ENCODE measurements around the gene CACNA1C.

CACNA1C gene

DNA sequence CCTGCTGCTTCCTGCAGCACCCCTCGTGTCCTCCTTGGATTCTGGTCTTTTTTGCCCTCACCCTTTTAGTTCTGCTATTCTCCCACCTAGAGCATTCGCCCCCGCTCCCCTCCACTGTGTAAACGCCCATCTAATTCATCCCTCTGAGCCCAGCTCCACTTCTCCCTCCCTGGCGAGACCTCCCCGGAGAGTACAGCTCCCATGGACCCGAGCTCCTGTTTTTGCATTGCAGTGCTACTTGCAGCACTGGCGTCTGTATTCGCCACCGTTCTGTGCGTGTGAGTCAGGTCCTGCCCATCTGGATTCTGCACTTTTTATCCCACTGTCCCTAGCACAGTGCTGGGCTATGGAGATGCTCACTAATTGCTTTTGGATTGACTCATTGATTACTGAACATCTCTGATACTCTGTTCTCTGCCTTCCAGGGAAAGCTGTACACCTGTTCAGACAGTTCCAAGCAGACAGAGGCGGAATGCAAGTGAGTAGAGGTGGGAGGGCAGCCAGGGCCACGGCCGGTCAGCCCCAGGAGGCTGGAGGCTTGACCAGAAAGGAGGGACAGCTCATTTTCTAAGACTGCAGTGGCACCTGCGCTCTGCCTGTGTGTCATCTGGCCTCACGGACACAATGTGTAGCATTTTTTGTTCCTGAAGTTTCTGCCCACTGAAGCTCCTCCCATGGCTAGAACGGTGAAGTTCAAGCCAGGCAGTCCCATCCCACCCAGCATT, 553.6 kb downstream of the CACNA1C start:
- Histone ChIP-seq H3K27me3 (ENCODE audit: insufficient read depth, poor library complexity, severe bottlenecking) (peaks cover 30% of the 10 kb centered on the region), H3K4me3 (ENCODE audit: severe bottlenecking) (no peak overlapping the region), H3K4me1 (ENCODE audit: insufficient read depth, poor library complexity, severe bottlenecking) (no peaks in the 10 kb centered on the region), H3K27ac (ENCODE audit: poor library complexity, severe bottlenecking) (no peak overlapping the region), H3K36me3 (ENCODE audit: low read depth) (no peaks in the 10 kb centered on the region), H3K9me3 (ENCODE audit: severe bottlenecking) (no peaks in the 10 kb centered on the region)
- no peak for ATAC-seq (ENCODE audit: low read depth)
- DNase-seq (ENCODE audit: low spot score) = no peak
- TF ChIP-seq, protein P1, sequence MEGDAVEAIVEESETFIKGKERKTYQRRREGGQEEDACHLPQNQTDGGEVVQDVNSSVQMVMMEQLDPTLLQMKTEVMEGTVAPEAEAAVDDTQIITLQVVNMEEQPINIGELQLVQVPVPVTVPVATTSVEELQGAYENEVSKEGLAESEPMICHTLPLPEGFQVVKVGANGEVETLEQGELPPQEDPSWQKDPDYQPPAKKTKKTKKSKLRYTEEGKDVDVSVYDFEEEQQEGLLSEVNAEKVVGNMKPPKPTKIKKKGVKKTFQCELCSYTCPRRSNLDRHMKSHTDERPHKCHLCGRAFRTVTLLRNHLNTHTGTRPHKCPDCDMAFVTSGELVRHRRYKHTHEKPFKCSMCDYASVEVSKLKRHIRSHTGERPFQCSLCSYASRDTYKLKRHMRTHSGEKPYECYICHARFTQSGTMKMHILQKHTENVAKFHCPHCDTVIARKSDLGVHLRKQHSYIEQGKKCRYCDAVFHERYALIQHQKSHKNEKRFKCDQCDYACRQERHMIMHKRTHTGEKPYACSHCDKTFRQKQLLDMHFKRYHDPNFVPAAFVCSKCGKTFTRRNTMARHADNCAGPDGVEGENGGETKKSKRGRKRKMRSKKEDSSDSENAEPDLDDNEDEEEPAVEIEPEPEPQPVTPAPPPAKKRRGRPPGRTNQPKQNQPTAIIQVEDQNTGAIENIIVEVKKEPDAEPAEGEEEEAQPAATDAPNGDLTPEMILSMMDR (IDR thresholded peaks at IDR 0.05; ENCODE audit: poor library complexity, severe bottlenecking) = no peak

DNA sequence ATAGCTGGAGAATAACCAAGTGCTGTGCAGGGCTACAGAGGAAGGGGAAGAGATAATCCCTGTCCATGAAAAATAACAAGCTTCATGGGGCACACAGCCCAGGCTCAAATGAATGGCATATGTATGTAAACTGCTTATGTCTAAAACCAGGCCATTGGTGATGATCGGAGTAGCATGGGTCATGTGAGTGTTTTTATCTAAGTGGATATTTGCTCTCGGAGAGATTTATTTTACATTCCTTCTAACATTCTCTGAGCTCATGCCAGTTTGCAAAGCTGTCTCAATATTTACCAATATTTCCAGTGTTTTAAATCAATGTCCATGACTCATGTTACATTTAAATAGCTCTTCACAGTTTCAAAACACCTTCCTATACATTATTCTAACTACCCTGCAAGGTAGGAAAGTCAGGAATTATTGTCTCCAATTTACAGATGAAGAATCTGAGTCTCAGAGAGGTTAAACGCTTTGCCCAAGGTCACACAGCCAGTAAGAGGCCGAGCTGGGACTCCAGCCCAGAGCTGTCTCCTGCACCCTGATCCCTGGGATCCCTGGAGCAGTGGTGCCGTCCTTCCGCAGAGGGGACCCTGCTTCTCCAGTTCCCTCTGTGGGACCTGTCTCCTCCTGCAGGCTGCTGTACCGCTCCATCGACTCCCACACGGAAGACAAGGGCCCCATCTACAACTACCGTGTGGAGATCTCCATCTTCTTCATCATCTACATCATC, 555.3 kb downstream of the CACNA1C start:
- Histone ChIP-seq H3K4me1 (ENCODE audit: insufficient read depth, poor library complexity, severe bottlenecking) (no peaks in the 10 kb centered on the region), H3K36me3 (ENCODE audit: low read depth) (no peaks in the 10 kb centered on the region), H3K27me3 (ENCODE audit: insufficient read depth, poor library complexity, severe bottlenecking) (peaks cover 30% of the 10 kb centered on the region), H3K9me3 (ENCODE audit: severe bottlenecking) (no peaks in the 10 kb centered on the region), H3K4me3 (ENCODE audit: severe bottlenecking) (no peak overlapping the region), H3K27ac (ENCODE audit: poor library complexity, severe bottlenecking) (no peak overlapping the region)
- no peak for DNase-seq (ENCODE audit: low spot score)
- TF ChIP-seq, protein P1 (IDR thresholded peaks at IDR 0.05; ENCODE audit: poor library complexity, severe bottlenecking) = no peak
- ATAC-seq (ENCODE audit: low read depth) = no peak

DNA sequence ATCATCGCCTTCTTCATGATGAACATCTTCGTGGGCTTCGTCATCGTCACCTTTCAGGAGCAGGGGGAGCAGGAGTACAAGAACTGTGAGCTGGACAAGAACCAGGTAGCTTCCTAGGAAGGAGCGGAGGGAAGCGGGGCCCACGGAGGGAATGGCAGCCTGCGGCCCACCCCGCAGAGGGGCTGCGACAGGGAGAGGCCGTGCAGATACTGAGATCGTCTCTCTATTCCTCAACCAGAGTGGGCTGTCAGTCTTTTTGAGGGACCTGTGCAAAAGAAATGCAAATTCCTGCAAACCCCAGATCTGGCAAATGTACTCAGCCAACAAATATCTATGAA, 555.8 kb downstream of the CACNA1C start:
- no peak overlapping the region for H3K4me3 ChIP-seq (ENCODE audit: severe bottlenecking)
- no peaks in the 10 kb centered on the region for H3K4me1 ChIP-seq (ENCODE audit: insufficient read depth, poor library complexity, severe bottlenecking)
- no peaks in the 10 kb centered on the region for H3K9me3 ChIP-seq (ENCODE audit: severe bottlenecking)
- no peaks in the 10 kb centered on the region for H3K36me3 ChIP-seq (ENCODE audit: low read depth)
- ATAC-seq (ENCODE audit: low read depth) (no peak), DNase-seq (ENCODE audit: low spot score) (no peak)
- peaks cover 30% of the 10 kb centered on the region for H3K27me3 ChIP-seq (ENCODE audit: insufficient read depth, poor library complexity, severe bottlenecking)
- H3K27ac ChIP-seq (ENCODE audit: poor library complexity, severe bottlenecking) = no peak overlapping the region
- TF ChIP-seq, protein P1 (IDR thresholded peaks at IDR 0.05; ENCODE audit: poor library complexity, severe bottlenecking) = no peak

DNA sequence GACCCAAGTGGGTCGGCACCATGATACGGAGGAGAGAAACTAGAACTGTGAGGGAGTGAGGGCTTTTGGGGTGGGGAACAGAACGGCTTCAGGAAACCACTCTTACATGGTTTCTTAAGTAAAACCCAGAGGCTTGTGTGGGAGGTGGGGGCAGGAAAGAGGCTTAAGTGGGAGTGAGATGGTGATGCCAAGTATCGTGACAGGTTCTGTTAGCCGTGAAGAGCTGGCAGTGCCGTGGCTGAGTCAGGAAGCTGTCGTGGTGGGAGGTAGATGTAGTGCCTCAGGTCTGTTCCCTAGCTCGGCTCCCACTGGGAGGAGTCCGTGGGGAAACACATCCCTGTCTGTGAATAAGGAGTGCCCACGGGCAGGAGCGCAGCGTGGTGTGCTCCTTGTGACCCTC, 556.2 kb downstream of the CACNA1C start:
- Histone ChIP-seq H3K36me3 (ENCODE audit: low read depth) (no peaks in the 10 kb centered on the region), H3K27ac (ENCODE audit: poor library complexity, severe bottlenecking) (no peak overlapping the region), H3K9me3 (ENCODE audit: severe bottlenecking) (no peaks in the 10 kb centered on the region), H3K27me3 (ENCODE audit: insufficient read depth, poor library complexity, severe bottlenecking) (peaks cover 30% of the 10 kb centered on the region), H3K4me3 (ENCODE audit: severe bottlenecking) (no peak overlapping the region), H3K4me1 (ENCODE audit: insufficient read depth, poor library complexity, severe bottlenecking) (no peaks in the 10 kb centered on the region)
- TF ChIP-seq, protein P1 (IDR thresholded peaks at IDR 0.05; ENCODE audit: poor library complexity, severe bottlenecking) = no peak
- DNase-seq (ENCODE audit: low spot score) (no peak), ATAC-seq (ENCODE audit: low read depth) (no peak)

DNA sequence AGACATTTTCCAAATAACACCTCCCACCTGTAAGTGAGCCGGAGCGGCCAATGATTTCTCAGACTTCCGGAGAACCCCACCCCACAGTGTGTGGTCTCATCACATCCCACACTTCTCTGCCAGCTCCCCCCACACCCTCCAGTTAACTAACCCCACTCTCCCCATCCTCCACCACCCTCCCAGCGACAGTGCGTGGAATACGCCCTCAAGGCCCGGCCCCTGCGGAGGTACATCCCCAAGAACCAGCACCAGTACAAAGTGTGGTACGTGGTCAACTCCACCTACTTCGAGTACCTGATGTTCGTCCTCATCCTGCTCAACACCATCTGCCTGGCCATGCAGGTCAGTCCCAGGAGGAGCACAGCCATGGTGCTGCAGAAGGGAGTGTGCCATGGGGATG, 557.6 kb downstream of the CACNA1C start:
- no peaks in the 10 kb centered on the region for H3K4me1 ChIP-seq (ENCODE audit: insufficient read depth, poor library complexity, severe bottlenecking)
- no peak overlapping the region for H3K27ac ChIP-seq (ENCODE audit: poor library complexity, severe bottlenecking)
- ATAC-seq (ENCODE audit: low read depth) = no peak
- H3K36me3 ChIP-seq (ENCODE audit: low read depth) = no peaks in the 10 kb centered on the region
- no peaks in the 10 kb centered on the region for H3K9me3 ChIP-seq (ENCODE audit: severe bottlenecking)
- DNase-seq (ENCODE audit: low spot score) = no peak
- H3K27me3 ChIP-seq (ENCODE audit: insufficient read depth, poor library complexity, severe bottlenecking) = peaks cover 30% of the 10 kb centered on the region
- H3K4me3 ChIP-seq (ENCODE audit: severe bottlenecking) = no peak overlapping the region
- TF ChIP-seq, protein P1 (IDR thresholded peaks at IDR 0.05; ENCODE audit: poor library complexity, severe bottlenecking) = no peak

Data from RWPE2 (cell line).